Motor neuron (in vitro differentiated cells): ENCODE results near the gene POLG. TPM values are rescaled to one million over a fixed set of nuclear protein-coding genes. Genes with fewer than 3 reads are reported as not detected.

ENCODE experiments used
- ATAC-seq, 8 experiments: fragments of 200-7000 bp; cut with Tn5 transposase; replicated peaks in 6 of 8; 2 replicates each; pipeline ENCODE4 v1.8.0; 2021; ENCODE audit warnings: mild to moderate bottlenecking in 8 of 8, moderate library complexity in 8 of 8
- H3K27ac ChIP-seq, 2 donors: fragments of 250-450 bp; sonication (Bioruptor Pico); 2 replicates each; pipeline ENCODE4 v1.9.0; 2021; ENCODE audit warnings: antibody characterized with exemption in 2 of 2, mild to moderate bottlenecking in 2 of 2, moderate library complexity in 1 of 2
- H3K4me1 ChIP-seq, 2 donors: fragments of 250-450 bp; sonication (Bioruptor Pico); replicated peaks in 1 of 2; 2 replicates each; pipeline ENCODE4 v1.6.1; 2021; ENCODE audit warnings: antibody characterized with exemption in 2 of 2, mild to moderate bottlenecking in 2 of 2, moderate library complexity in 1 of 2
- H3K4me3 ChIP-seq, 5 donors: fragments of 250-450 bp; sonication (Bioruptor Pico); 2 replicates each; pipeline ENCODE4 v1.9.0; 2021; ENCODE audit warnings: antibody characterized with exemption in 5 of 5, mild to moderate bottlenecking in 5 of 5, moderate library complexity in 4 of 5
- WGBS, 10 experiments: fragments of 450-650 bp; shearing (Covaris generic); methylation state at CpG; one replicate each; pipeline ENCODE4 v1.0.0; 2022; 5-methylcytosine and 5-hydroxymethylcytosine counted together
- in situ Hi-C, 9 experiments: fragments of 400-800 bp; cut with MboI; loops; one replicate each; pipeline ENCODE4 v1.15.0; 2021; ENCODE audit warnings: low sequenced_read_pairs in 9 of 9, low pct_unique_long_range_greater_than_20kb in 2 of 9; ENCODE audit not compliant: unreplicated experiment in 9 of 9
- total RNA-seq, 8 experiments: library from RNA; unstranded; fragments of 300-600 nt; gene quantifications; 2 replicates each; pipeline versions ENCODE4 v1.2.3 to v1.2.4, GENCODE V29; 2022

POLG gene
- total RNA-seq, 8 experiments from 2014 or later: 15.6 to 55.0 (median 23.4) TPM

DNA sequence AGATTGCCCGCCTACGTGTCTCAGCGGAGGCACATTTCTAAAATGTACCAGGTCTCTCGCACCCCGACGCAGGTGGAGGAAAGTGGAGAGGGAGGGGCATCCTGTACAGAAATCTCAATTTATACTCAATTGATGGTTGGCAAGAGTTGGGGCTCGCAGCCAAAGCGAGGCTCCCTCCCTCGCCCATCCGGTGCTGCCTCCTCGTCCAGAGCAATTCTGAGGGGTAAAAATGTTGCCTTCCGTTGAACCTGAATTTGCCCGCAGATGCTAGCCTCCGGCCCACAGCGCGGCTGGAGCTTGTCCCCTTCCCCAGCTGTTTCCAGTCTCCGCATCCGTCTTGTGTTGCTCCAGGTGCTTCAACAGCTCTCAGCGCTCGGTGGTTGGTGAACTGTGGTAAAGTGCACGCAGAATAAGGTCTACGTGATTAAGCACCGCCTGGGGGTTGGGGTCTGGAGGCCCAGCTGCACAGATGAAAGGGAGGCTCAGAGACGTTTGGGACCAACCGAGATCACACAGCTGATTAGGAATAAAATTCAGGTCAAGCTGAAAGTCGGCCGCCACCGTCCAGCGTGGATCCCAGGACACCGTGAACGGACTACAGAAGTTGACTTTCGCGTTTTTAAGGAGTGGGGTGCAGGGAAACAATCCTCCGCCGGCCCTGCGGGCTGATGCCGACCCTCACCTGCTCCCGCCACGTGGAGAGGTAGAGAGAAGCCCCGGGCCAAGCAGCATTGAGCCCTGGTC lies 846 bp upstream of the POLG start:
- in situ Hi-C loops: no loop called here
- H3K27ac ChIP-seq: no peak overlapping the region
- peak in 1 of 8 experiments; percentile 2 for ATAC-seq
- peaks cover 11 to 17% of the 10 kb centered on the region in 2 donors for H3K4me1 ChIP-seq
- peak overlapping the region; percentile 24 to 87 (median 36) for H3K4me3 ChIP-seq
- WGBS, 10 experiments: 0 to 20% (median 12%) methylated on average over 1 to 18 of the region's 40 CpGs; no CpG with 5 or more reads in 2 of the 10 experiments

DNA sequence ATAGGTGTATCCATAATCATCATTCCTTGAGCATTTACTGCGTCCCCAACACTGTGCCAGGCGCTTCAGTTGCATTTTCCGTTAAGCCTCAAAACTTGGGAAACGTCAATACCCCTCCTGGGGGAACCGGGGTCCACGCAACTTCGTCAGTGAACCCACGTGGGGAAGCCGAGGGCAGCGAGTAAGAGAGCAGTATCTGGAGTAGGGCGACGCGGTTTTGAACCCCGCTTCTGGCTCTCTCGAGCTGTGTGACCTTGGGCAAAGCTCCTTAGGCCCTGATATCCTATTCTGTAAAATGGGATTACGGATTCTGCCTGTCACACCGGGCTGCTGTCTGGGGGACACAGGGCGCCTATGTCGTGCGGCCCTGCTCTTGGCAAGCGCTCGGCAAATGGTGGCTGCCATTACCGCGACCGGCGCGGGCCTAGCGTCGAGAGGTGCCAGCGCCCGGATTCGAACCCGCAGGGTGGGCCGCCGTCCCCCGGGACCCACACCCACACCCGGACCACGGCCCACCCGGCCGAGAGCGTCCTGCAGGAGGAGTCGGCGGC lies 590 bp downstream of the POLG start:
- peak overlapping the region; percentile 64 to 87 (median 81) for H3K4me3 ChIP-seq
- H3K4me1 ChIP-seq: peaks cover 11 to 17% of the 10 kb centered on the region in 2 donors
- in situ Hi-C loops: no loop called here
- WGBS, 10 experiments: 0 to 31% (median 0%) methylated on average over 1 to 8 of the region's 43 CpGs; no CpG with 5 or more reads in 3 of the 10 experiments
- no peak for ATAC-seq
- H3K27ac ChIP-seq: peak overlapping the region; percentile 80 to 93

DNA sequence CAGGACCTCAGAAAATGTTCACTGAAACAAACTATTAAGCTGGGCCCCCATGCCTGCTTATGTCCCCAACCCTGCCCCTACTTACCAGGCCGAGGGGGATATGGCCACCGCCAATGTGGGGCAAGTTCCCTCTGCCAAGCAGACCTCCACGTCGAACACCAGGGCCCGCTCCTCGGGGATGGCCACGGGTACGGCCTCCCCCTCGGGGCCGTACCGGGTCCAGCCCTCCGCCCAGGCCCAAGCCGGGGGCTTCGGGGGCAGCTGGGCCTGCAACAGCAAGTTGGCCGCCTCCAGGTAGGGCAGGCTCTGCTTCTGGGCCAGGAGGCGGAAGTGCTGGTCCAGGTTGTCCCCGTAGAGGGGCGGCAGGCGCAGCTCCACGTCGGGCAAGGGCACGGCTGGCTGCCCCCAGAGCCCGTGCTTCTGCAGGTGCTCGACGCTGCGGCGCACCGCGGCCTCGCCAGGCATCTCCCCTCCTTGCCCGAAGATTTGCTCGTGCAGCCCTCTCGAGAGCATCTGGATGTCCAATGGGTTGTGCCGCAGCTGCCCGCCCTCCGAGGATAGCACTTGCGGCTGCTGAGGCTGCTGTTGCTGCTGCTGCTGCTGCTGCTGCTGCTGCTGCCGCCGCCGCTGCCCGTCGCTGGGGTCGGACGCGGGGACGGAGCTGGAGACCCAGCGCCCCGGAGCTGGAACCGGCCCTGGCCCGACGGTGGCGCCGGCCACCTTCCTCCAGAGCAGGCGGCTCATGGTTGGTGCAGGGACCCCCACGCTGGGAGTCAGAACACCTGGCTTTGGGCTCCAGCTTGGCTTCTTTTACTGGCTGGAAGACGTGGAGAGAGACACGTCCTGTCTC lies 1.4 kb downstream of the POLG start:
- no peak overlapping the region for H3K27ac ChIP-seq
- H3K4me3 ChIP-seq: peak overlapping the region; percentile 64 to 87 (median 81)
- 38 to 100% (median 66%) methylated on average over 1 to 9 of the region's 57 CpGs; no CpG with 5 or more reads in 4 of the 10 experiments for WGBS, 10 experiments
- peaks cover 11 to 17% of the 10 kb centered on the region in 2 donors for H3K4me1 ChIP-seq
- in situ Hi-C loops: no loop called here
- ATAC-seq: no peak

DNA sequence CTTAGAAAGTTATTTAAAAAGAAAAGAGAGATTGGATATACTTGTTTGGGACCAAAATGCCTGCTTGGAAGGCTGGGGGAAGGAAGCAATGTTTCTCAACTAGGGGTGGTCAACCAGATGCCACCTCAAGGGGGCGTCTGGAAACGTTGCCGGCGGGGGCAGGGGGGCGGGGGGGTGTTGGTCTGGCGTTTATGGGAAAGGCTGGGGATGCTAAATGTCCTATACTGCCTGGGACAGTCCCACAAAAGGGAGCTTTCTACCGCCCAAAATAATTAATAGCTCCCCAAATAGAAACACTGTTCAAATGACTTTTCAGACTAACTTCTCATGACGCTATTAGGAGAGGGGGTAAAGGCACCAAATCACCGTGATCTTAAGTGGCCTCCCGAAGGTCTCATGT lies 2.2 kb downstream of the POLG start:
- 0 to 100% (median 67%) methylated on average over 1 to 4 of the region's 10 CpGs; no CpG with 5 or more reads in 3 of the 10 experiments for WGBS, 10 experiments
- H3K27ac ChIP-seq: no peak overlapping the region
- in situ Hi-C loops: no loop called here
- no peak for ATAC-seq
- H3K4me3 ChIP-seq: no peak overlapping the region
- peaks cover 11 to 17% of the 10 kb centered on the region in 2 donors for H3K4me1 ChIP-seq

DNA sequence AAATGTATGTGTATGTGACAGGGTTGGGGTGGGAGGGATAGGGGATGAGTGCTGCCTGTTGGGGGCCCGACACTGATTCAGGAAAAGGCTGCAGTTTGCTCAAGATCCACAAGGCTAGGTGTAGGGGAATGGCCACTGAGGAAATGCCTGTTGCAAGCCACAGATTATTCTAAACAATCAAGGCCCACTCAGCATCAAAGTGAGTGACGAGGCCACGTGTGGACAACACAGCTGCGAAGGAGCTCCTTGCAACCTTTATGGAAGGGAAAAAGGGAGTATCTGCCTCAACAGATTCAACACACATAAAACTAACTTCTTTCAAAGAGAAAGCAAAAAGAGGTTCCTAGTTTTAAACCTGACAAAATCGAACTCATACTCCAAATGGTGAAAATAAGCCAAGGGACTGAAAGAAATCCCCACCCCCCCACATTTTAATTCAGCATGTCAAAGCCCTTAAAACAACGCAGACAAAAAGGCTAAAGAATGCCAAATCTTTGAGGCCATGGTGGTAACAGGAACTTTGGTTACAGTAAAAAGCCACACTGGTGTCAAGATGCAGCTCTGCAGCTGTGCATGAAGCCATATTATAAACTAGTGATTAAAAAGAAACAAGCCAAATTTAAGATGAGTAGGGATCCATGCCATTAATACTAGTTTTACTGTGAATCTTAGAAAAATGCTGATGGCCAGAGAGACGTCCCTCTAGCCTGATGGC lies 3.6 kb downstream of the POLG start:
- in situ Hi-C loops: no loop called here
- H3K4me3 ChIP-seq: no peak overlapping the region
- H3K27ac ChIP-seq: no peak overlapping the region
- 0 to 100% (median 75%) methylated on average over 1 to 6 of the region's 7 CpGs for WGBS, 10 experiments
- peaks cover 11 to 17% of the 10 kb centered on the region in 2 donors for H3K4me1 ChIP-seq
- ATAC-seq: no peak

DNA sequence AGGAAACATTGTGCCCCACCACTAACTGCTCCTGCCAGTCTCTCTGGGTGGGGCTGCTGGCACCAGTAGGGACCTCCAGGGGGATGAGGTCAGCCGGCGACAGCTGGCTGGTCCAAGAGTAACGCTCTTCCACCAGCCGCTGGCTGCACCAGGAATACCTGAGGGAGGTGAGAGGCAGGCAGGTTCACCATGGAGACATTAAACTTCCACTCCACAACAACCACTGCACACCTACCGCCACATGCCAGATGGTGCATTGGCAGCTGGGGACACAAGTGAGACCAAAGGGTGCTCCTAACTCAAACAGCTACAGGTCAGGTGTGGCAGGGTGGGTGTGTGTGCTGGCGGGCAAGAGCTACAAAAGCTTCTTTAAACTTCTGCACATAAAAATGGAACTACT lies 4.5 kb downstream of the POLG start:
- WGBS, 10 experiments: 60 to 100% (median 96%) methylated on average over 1 to 2 of the region's 6 CpGs; no CpG with 5 or more reads in 6 of the 10 experiments

DNA sequence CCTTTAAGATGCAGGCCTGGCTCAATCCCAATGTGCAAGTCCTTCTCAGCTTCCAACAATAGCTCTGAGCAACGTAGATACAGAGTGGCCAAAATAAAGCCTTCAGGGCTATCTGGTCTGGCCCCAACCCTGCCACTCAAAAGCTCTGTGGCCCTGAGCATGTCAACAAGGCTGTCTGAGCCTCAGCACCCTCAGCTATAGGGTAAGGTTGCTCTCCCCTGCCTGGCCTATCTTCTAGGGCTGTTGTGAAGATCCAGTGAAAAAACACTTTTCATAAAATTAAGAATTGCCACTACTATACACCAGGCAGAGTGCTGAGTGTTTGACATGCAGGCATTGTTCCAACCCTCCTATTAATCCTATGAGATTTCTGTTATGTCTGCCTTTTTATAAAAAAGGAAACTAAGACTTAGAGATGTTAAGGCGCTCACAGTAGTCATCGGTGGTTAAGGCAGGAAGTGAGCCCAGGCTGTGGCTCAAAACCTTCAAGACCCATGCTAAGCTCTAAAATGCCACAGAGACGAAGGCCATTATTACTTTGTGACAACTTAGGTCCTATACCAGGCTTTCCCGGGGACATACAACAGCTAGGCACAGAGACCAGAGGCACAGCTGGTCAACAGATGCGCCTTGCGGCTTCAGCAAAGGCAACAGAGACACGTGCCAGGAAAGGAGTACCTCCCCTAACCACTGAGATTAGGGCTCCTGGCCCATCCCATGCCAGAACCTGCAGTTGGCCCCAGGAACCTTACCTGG lies 5.1 kb downstream of the POLG start:
- WGBS, 10 experiments: 20 to 100% (median 97%) methylated on average over 1 to 6 of the region's 8 CpGs; no CpG with 5 or more reads in 1 of the 10 experiments
- Histone ChIP-seq H3K4me1 (peaks cover 11 to 17% of the 10 kb centered on the region in 2 donors), H3K27ac (no peak overlapping the region), H3K4me3 (no peak overlapping the region)
- in situ Hi-C loops: no loop called here
- no peak for ATAC-seq

More for the DNA sequence above, 4.5 kb downstream of the POLG start:
- H3K4me3 ChIP-seq: no peak overlapping the region
- no peak overlapping the region for H3K27ac ChIP-seq
- ATAC-seq: no peak
- H3K4me1 ChIP-seq: peaks cover 11 to 17% of the 10 kb centered on the region in 2 donors
- in situ Hi-C loops: no loop called here

DNA sequence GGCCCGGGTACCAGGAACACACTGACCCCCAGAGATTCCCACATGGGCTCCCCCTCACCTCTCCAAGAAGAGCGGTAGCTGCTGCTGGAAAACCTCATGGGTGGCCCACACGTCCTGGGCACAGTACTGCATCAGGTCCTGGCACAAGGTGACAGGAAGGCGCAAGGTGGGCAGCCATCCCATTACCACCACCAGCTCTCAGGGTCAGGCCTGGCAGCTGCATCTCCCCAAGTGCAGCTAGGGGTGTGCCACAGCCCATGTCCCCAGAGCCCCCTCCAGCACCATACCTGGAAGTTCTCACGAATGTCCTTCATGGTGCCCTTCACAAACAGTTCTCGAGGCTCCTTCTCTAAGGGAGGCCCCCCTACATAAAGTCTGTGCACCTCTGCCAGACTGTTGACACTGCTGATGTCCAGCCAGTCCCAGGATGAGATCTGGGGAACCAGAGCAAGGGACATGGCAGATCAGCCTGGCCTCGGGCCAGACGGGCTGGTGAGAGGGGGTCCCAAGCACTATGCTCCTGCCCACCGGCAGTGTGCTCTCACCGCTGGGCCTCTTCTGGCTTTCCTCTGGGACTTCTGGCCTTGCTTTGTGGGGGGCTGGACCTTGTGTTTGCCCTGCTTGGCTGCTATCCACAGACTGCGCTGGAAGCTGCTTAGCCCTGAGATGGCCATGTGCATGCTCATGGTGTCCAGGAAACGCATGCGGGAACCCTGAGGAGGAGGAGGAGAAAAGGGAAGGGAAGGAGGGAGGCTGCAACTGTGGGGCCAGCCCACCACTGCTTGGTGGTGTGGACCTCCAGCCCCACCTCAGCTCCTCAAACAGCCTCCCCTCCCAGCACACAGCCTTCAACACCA lies 6.0 kb downstream of the POLG start:
- Histone ChIP-seq H3K4me1 (peaks cover 9 to 15% of the 10 kb centered on the region in 2 donors), H3K27ac (no peak overlapping the region), H3K4me3 (no peak overlapping the region)
- WGBS, 10 experiments: 75 to 100% (median 96%) methylated on average over 1 to 4 of the region's 13 CpGs; no CpG with 5 or more reads in 4 of the 10 experiments
- ATAC-seq: peak in 2 of 8 experiments; percentile 11 to 35
- in situ Hi-C loops: no loop called here

DNA sequence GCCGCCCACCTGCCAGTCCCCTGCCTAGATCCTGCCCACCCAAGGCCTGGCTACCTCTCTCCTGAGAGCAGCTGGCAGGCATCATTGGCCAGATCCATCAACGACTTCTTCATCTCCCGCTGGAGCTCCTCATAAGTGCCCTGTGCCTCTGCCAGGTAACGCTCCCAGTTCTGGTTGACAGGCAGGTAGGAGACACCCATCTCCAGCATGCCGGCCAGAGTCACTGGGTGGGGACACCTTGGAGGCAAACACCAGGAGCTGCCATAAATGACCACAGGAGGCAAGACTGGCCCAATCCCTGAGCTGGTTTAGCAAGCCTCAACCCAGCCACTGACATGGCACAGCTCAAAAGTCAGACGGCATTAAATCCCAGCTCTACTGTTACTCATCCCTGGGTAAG lies 7.5 kb downstream of the POLG start:
- in situ Hi-C loops: no loop called here
- WGBS, 10 experiments: 89 to 100% (median 100%) methylated on average over 1 to 5 of the region's 6 CpGs; no CpG with 5 or more reads in 5 of the 10 experiments
- ATAC-seq: no peak
- Histone ChIP-seq H3K4me1 (peaks cover 3% of the 10 kb centered on the region in 2 donors), H3K4me3 (no peak overlapping the region), H3K27ac (no peak overlapping the region)

DNA sequence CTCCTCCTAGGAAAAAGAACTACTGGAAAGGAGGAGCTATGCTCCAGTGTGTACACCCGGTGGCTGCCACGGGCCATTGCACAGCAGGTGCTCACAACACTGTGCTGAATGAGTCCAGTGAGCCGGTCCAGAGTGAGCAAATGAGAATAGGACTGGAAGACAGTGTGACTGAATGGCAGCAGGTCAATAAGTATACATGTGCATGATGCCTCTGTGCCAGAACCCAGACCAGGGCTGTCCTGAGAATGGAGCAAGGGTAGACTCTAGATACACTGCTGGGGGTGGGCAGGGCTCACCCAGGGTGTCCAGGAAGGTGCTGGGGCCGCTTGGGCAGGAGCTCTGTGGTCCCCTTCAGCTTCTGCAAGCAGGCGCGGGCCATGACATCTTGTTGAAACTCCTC lies 8.3 kb downstream of the POLG start:
- WGBS, 10 experiments: 60 to 100% (median 90%) methylated on average over 1 to 3 of the region's 6 CpGs; no CpG with 5 or more reads in 5 of the 10 experiments
- Histone ChIP-seq H3K4me3 (no peak overlapping the region), H3K27ac (no peak overlapping the region), H3K4me1 (no peaks in the 10 kb centered on the region)
- peak in 1 of 8 experiments; percentile 17 for ATAC-seq
- in situ Hi-C loops: no loop called here

DNA sequence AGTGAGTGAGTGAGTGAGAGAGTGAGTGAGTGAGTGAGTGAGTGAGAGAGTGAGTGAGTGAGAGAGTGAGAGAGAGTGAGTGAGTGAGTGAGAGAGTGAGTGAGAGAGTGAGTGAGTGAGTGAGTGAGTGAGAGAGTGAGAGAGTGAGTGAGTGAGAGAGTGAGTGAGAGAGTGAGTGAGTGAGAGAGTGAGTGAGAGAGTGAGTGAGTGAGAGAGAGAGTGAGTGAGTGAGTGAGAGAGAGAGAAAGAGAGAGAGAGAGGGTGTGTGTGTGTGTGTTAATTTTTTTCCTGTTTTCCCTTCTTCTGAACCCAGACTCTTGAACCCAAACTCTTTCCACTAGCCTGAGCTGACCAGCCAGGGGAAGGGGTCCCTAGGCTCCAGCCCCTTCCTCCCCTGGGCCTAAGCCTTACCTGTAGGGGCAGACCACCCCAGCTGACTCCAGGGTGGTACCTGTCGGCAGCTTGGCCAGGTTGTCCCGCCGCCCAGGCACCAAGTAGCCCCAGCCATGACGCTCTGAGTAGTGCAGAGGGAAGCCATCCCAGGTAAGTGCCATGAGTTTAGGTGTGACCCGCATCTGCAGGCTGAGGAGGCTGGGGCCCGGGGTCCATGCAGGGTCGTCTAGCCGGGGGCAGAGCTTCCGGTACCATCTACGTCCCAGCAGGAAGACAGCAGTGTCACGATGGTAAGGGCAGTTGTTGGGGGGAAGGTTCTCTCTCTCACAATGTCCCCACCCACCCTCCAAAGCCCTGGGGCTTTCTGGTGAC lies 9.4 kb downstream of the POLG start:
- Histone ChIP-seq H3K4me3 (no peak overlapping the region), H3K4me1 (no peaks in the 10 kb centered on the region), H3K27ac (no peak overlapping the region)
- no peak for ATAC-seq
- WGBS, 10 experiments: 67 to 100% (median 95%) methylated on average over 1 to 4 of the region's 11 CpGs; no CpG with 5 or more reads in 5 of the 10 experiments
- in situ Hi-C loops: no loop called here
